ENCODE data around the gene BATF.

Gene BATF

DNA sequence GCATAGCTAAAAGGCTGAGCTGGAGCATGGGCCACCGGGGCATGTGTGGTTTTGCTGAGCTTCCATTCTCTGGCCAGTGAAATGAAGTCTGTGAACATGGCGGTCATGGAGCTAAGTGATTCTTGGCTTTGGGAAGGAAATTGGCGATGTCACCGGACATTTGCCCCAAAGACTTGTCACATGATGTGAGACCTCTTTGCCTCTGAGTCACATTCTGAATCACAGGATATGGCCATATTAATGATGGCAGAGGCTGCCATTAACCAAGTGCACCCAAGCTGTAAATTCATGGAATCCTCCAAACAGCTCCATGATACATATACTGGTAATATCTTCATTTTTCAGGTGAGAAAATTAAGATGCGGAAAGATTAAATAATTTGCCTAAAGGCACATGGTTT is 27.4 kb upstream of the BATF start:
- ATAC-seq, result no peak
- Mint-ChIP-seq H3K27me3 (no peaks in the 10 kb centered on the region), H3K27ac (peak overlapping the region; percentile 85), H3K36me3 (no peaks in the 10 kb centered on the region), H3K4me1 (peaks cover 80% of the 10 kb centered on the region), H3K9me3 (no peaks in the 10 kb centered on the region), H3K4me3 (no peak overlapping the region)

- Mint-ChIP-seq H3K4me3 (no peak overlapping the region), H3K27ac (peak overlapping the region; percentile 85), H3K4me1 (peaks cover 81% of the 10 kb centered on the region), H3K27me3 (no peaks in the 10 kb centered on the region), H3K9me3 (no peaks in the 10 kb centered on the region), H3K36me3 (no peaks in the 10 kb centered on the region)
- no peak for ATAC-seq
These were observed 26.9 kb upstream of the BATF start for GRCh38 chr14:75495399-75495798.

GRCh38 chr14:75495882-75496281 is 26.4 kb upstream of the BATF start:
- H3K27me3 Mint-ChIP-seq, result no peaks in the 10 kb centered on the region
- H3K27ac Mint-ChIP-seq, result peak overlapping the region; percentile 85
- H3K36me3 Mint-ChIP-seq, result no peaks in the 10 kb centered on the region
- no peak for ATAC-seq
- H3K9me3 Mint-ChIP-seq, result no peaks in the 10 kb centered on the region
- H3K4me1 Mint-ChIP-seq, result peaks cover 81% of the 10 kb centered on the region
- no peak overlapping the region for H3K4me3 Mint-ChIP-seq

GRCh38 chr14:75496755-75497154 is 25.5 kb upstream of the BATF start:
- Mint-ChIP-seq H3K27me3 (no peaks in the 10 kb centered on the region), H3K4me3 (peak overlapping the region; percentile 24)
- no peak for ATAC-seq

DNA sequence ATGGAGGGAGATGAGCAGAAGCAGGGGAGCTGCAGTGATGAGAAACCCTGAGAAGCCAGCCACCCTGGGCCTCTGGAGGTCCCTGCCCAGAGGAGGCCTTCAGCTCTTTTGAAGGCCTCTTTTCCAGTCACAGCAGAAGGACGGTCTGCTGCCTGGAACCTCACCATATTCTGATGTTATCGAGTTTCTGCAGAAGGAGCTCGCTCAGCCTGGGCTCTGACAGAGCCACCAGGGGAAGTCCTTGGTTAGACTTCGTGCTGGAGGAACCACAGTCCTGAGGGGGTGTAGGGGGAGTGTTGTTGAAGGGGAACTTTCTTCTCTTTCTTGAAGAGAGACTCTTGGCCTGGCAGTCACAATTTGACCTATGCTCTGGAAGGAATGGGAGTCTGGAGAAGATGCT is 25.1 kb upstream of the BATF start:
- H3K36me3 Mint-ChIP-seq, result no peaks in the 10 kb centered on the region
- H3K27me3 Mint-ChIP-seq, result no peaks in the 10 kb centered on the region
- H3K27ac Mint-ChIP-seq, result peak overlapping the region; percentile 85
- no peaks in the 10 kb centered on the region for H3K9me3 Mint-ChIP-seq
- H3K4me1 Mint-ChIP-seq, result peaks cover 72% of the 10 kb centered on the region
- peak; percentile 89 for ATAC-seq
- H3K4me3 Mint-ChIP-seq, result peak overlapping the region; percentile 65

More at GRCh38 chr14:75496755-75497154, 25.5 kb upstream of the BATF start:
- Mint-ChIP-seq H3K27ac (peak overlapping the region; percentile 85), H3K9me3 (no peaks in the 10 kb centered on the region), H3K36me3 (no peaks in the 10 kb centered on the region), H3K4me1 (peaks cover 76% of the 10 kb centered on the region)

DNA sequence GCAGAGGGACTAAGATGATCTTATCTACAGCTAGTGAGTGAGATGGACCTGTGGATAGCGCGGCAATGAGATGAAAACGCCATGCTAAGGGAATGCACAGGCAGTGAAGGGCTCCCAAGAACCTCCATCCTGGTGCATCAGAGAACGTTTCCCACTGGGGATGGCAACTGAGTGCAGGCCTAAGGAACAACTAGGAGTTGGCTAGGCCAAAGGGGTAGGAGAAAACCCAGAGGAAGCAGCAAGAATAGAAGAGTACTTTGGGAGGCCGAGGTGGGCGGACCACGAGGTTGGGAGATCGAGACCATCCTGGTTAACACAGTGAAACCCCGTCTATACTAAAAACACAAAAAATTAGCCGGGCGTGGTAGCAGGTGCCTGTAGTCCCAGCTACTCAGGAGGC is 24.6 kb upstream of the BATF start:
- Mint-ChIP-seq H3K27ac (peak overlapping the region; percentile 85), H3K27me3 (no peaks in the 10 kb centered on the region), H3K4me1 (peaks cover 67% of the 10 kb centered on the region), H3K9me3 (no peaks in the 10 kb centered on the region), H3K4me3 (peak overlapping the region; percentile 65), H3K36me3 (no peaks in the 10 kb centered on the region)
- ATAC-seq, result peak; percentile 35

GRCh38 chr14:75499084-75499875 is 23.0 kb upstream of the BATF start:
- H3K36me3 Mint-ChIP-seq, result no peaks in the 10 kb centered on the region
- H3K27me3 Mint-ChIP-seq, result no peaks in the 10 kb centered on the region
- no peaks in the 10 kb centered on the region for H3K9me3 Mint-ChIP-seq
- peaks cover 52% of the 10 kb centered on the region for H3K4me1 Mint-ChIP-seq
- ATAC-seq, result peak; percentile 86
- H3K4me3 Mint-ChIP-seq, result peak overlapping the region; percentile 22
- peak overlapping the region; percentile 85 for H3K27ac Mint-ChIP-seq

DNA sequence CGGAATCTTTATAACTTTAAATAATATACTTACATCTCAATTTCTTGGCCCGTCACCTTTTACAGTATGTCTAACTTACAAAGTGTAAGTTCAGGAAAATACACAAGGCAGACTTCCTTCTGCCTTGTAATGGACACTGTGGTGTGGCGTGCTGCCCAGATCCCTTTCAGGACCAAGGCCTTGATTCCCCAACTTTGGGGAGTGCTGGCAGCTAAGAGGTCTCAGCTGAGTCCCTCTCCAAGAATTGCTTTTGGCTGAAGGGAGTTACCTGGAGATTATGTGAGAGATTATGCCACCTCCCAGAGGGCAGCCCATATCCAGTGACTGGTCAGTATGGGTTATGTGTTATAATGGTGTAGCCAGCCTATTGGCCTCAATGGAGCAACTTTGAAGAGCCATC is 21.2 kb upstream of the BATF start:
- no peak overlapping the region for H3K27ac Mint-ChIP-seq
- ATAC-seq, result no peak
- H3K9me3 Mint-ChIP-seq, result no peaks in the 10 kb centered on the region
- no peaks in the 10 kb centered on the region for H3K27me3 Mint-ChIP-seq
- no peak overlapping the region for H3K4me3 Mint-ChIP-seq
- H3K4me1 Mint-ChIP-seq, result peaks cover 36% of the 10 kb centered on the region
- no peaks in the 10 kb centered on the region for H3K36me3 Mint-ChIP-seq

- Mint-ChIP-seq H3K9me3 (peaks cover 8% of the 10 kb centered on the region), H3K4me3 (no peak overlapping the region), H3K27ac (no peak overlapping the region), H3K36me3 (no peaks in the 10 kb centered on the region), H3K4me1 (peaks cover 5% of the 10 kb centered on the region), H3K27me3 (no peaks in the 10 kb centered on the region)
- no peak for ATAC-seq
These were observed 17.9 kb upstream of the BATF start for GRCh38 chr14:75504411-75504810.

- H3K4me3 Mint-ChIP-seq, result no peak overlapping the region
- peaks cover 12% of the 10 kb centered on the region for H3K9me3 Mint-ChIP-seq
- H3K27me3 Mint-ChIP-seq, result no peaks in the 10 kb centered on the region
- no peaks in the 10 kb centered on the region for H3K36me3 Mint-ChIP-seq
- no peak for ATAC-seq
- H3K4me1 Mint-ChIP-seq, result peaks cover 6% of the 10 kb centered on the region
- H3K27ac Mint-ChIP-seq, result no peak overlapping the region
These were observed 15.3 kb upstream of the BATF start for GRCh38 chr14:75506930-75507329.

DNA sequence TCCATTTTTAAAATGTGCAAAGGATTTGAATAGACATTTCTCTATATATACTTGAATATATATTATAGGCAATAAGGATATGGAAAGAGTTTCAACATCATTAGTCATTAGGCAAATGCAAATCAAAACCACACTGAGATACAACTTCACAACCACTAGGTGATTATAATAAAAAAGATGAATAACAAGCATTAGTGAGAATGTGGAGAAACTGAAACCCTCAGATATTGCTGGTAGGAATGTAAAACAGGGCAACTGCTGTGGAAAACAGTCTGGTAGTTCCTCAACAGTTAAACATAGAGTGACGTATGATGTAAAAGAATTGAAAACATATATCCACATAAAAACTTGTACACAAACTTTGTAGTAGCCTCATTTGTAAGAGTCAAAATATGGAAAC is 11.7 kb upstream of the BATF start:
- Mint-ChIP-seq H3K27ac (peak overlapping the region; percentile 39), H3K4me1 (peaks cover 35% of the 10 kb centered on the region), H3K4me3 (no peak overlapping the region), H3K36me3 (peaks cover 5% of the 10 kb centered on the region), H3K27me3 (no peaks in the 10 kb centered on the region), H3K9me3 (peaks cover 15% of the 10 kb centered on the region)
- ATAC-seq, result no peak

- Mint-ChIP-seq H3K9me3 (peaks cover 15% of the 10 kb centered on the region), H3K4me1 (peaks cover 42% of the 10 kb centered on the region), H3K4me3 (no peak overlapping the region), H3K27me3 (no peaks in the 10 kb centered on the region), H3K36me3 (peaks cover 5% of the 10 kb centered on the region), H3K27ac (peak overlapping the region; percentile 39)
- no peak for ATAC-seq
These were observed 11.1 kb upstream of the BATF start for GRCh38 chr14:75511201-75511600.

- peaks cover 63% of the 10 kb centered on the region for H3K4me1 Mint-ChIP-seq
- H3K27me3 Mint-ChIP-seq, result no peaks in the 10 kb centered on the region
- peaks cover 11% of the 10 kb centered on the region for H3K36me3 Mint-ChIP-seq
- H3K27ac Mint-ChIP-seq, result peak overlapping the region; percentile 94
- peak; percentile 79 for ATAC-seq
- peaks cover 10% of the 10 kb centered on the region for H3K9me3 Mint-ChIP-seq
- peak overlapping the region; percentile 86 for H3K4me3 Mint-ChIP-seq
These were observed 8.2 kb upstream of the BATF start for GRCh38 chr14:75513911-75514672.

- Mint-ChIP-seq H3K27me3 (no peaks in the 10 kb centered on the region), H3K36me3 (peaks cover 13% of the 10 kb centered on the region), H3K9me3 (peaks cover 7% of the 10 kb centered on the region), H3K4me1 (peaks cover 63% of the 10 kb centered on the region), H3K27ac (peak overlapping the region; percentile 94), H3K4me3 (peak overlapping the region; percentile 86)
- peak; percentile 84 for ATAC-seq
These were observed 7.3 kb upstream of the BATF start for GRCh38 chr14:75514673-75515628.

GRCh38 chr14:75515629-75515996 is 6.7 kb upstream of the BATF start:
- Mint-ChIP-seq H3K27me3 (no peaks in the 10 kb centered on the region), H3K4me3 (peak overlapping the region; percentile 86), H3K27ac (peak overlapping the region; percentile 94), H3K9me3 (peaks cover 6% of the 10 kb centered on the region), H3K4me1 (peaks cover 68% of the 10 kb centered on the region), H3K36me3 (peaks cover 15% of the 10 kb centered on the region)
- peak; percentile 91 for ATAC-seq
